Gastrocnemius medialis (tissue), 4 donors: ENCODE measurements around the gene EXD3. TPM values are rescaled to one million over a fixed set of nuclear protein-coding genes. Genes with fewer than 3 reads are reported as not detected.

Experiments used
- ATAC-seq, 2 donors: fragments of 150-250 bp; one replicate each; pipeline ENCODE4 v1.9.1; 2016
- DNase-seq, 2 donors: peaks; one replicate each; pipeline ENCODE4 v3.0.0-alpha.2; 2019
- H3K27ac ChIP-seq, 4 donors: fragments of 200-600 bp; sonication (generic); 1 replicate in 1 of 4; 2 replicates in 3 of 4; pipeline ENCODE4 v1.5.1; 2016 to 2018; ENCODE audit warnings: mild to moderate bottlenecking in 2 of 4, moderate library complexity in 1 of 4
- H3K27me3 ChIP-seq, 3 donors: fragments of 200-600 bp; sonication (generic) in 2 of 3; 1 replicate in 1 of 3; 2 replicates in 2 of 3; pipeline versions ENCODE4 v1.5.1 to v1.6.0; 2016 to 2019; ENCODE audit warnings: mild to moderate bottlenecking in 1 of 3, moderate library complexity in 1 of 3
- H3K36me3 ChIP-seq, 2 donors: fragments of 200-600 bp; sonication (generic) in 1 of 2; one replicate each; pipeline ENCODE4 v1.5.1; 2017 to 2018
- H3K4me1 ChIP-seq, 2 donors: fragments of 200-600 bp; sonication (generic) in 1 of 2; one replicate each; pipeline ENCODE4 v1.5.1; 2016 to 2017; ENCODE audit warnings: mild to moderate bottlenecking in 2 of 2
- H3K4me3 ChIP-seq, 4 donors: fragments of 200-600 bp; sonication (generic) in 3 of 4; 1 replicate in 1 of 4; 2 replicates in 3 of 4; pipeline ENCODE4 v1.5.1; 2016 to 2019; ENCODE audit warnings: mild to moderate bottlenecking in 2 of 4
- H3K9me3 ChIP-seq, 3 donors: fragments of 200-600 bp; sonication (generic) in 2 of 3; 1 replicate in 1 of 3; 2 replicates in 2 of 3; pipeline ENCODE4 v1.5.1; 2016 to 2019
- POLR2A ChIP-seq, 2 donors: fragments of 450-650 bp; IDR thresholded peaks; one replicate each; pipeline ENCODE4 v1.6.1; 2017; ENCODE audit warnings: antibody characterized with exemption in 2 of 2, mild to moderate bottlenecking in 2 of 2, moderate library complexity in 2 of 2
- in situ Hi-C, 4 donors: fragments of 200-750 bp; cut with MboI; loops; one replicate each; pipeline versions ENCODE4 v1.15.0 to v1.8.0; 2017; ENCODE audit warnings: low sequenced_read_pairs in 4 of 4
- intact Hi-C: fragments of 100-400 bp; cut with DNase I; formaldehyde crosslinking; loops from one replicate; pipeline ENCODE4 v1.15.1; 2023; ENCODE audit warnings: low total_unique reads
- total RNA-seq, 4 donors: library from RNA; depleted of rRNA; stranded (reverse); fragments of >200 nt; gene quantifications; one replicate each; pipeline versions ENCODE4 v1.1.0 to v1.2.3, GENCODE V29; 2016
- TF ChIP-seq, protein P1 (sequence below), 5 experiments: fragments of 450-650 bp in 3 of 5; fragments of 200-600 bp in 2 of 5; sonication (generic) in 2 of 5; IDR thresholded peaks in 4 of 5; conservative IDR thresholded peaks in 1 of 5; 1 replicate in 4 of 5; 2 replicates in 1 of 5; pipeline ENCODE4 v1.5.1; 2016 to 2019; ENCODE audit warnings: antibody characterized with exemption in 5 of 5, mild to moderate bottlenecking in 3 of 5, moderate library complexity in 3 of 5

Gene EXD3
- total RNA-seq, 4 donors from 2014 or later = 4.8 to 12.5 (median 6.4) TPM

DNA sequence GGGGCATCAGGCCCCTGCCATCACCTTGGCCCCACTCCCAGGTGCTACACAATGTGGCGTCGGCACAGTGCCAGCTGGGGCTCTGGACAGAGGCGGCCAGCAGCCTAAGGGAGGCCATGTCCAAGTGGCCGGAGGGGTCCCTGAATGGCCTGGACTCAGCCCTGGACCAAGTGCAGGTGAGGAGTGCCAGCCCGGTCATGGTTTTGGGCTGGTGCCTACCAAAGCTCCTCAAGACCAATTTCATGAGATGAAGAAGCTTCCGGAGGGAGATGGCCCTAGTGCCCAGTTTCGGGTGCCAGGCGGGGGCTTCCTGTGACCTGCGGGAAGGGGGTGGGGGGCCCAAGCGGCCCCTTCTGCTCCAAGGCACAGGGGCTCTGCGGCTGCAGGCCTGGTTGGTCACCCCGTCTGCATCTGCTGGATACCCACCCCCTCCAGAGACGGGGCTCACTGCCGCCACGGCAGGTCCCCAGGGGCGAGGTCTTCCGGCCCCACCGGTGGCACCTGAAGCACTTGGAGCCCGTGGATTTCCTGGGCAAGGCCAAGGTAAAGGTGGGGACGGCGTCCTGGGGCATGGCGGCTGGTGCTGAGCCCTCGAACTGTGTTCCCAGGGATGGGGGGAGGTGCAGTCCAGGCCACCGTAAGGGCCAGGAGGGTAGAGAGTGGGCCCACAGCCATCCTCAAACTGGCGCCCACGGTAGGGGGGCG, 6.0 kb upstream of the EXD3 start:
- no peak for ATAC-seq
- TF ChIP-seq, protein P1, sequence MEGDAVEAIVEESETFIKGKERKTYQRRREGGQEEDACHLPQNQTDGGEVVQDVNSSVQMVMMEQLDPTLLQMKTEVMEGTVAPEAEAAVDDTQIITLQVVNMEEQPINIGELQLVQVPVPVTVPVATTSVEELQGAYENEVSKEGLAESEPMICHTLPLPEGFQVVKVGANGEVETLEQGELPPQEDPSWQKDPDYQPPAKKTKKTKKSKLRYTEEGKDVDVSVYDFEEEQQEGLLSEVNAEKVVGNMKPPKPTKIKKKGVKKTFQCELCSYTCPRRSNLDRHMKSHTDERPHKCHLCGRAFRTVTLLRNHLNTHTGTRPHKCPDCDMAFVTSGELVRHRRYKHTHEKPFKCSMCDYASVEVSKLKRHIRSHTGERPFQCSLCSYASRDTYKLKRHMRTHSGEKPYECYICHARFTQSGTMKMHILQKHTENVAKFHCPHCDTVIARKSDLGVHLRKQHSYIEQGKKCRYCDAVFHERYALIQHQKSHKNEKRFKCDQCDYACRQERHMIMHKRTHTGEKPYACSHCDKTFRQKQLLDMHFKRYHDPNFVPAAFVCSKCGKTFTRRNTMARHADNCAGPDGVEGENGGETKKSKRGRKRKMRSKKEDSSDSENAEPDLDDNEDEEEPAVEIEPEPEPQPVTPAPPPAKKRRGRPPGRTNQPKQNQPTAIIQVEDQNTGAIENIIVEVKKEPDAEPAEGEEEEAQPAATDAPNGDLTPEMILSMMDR (IDR thresholded peaks at IDR 0.05 in 4 of 5, conservative IDR thresholded peaks at IDR 0.05 in 1 of 5) = no peak
- TF ChIP-seq POLR2A (IDR thresholded peaks at IDR 0.05) = no peak
- intact Hi-C loops (loop anchor here (10.0 kb wide), 1 partner anchor 944 kb away; the partner anchor contains the start of gene SEC16A), in situ Hi-C loops (no loop called here)
- Histone ChIP-seq H3K36me3 (no peaks in the 10 kb centered on the region), H3K27ac (no peak overlapping the region), H3K27me3 (peaks cover 0 to 3% (median 0%) of the 10 kb centered on the region in 3 donors), H3K4me1 (peaks cover 5 to 17% of the 10 kb centered on the region in 2 donors), H3K4me3 (no peak overlapping the region), H3K9me3 (no peaks in the 10 kb centered on the region)
- no peak for DNase-seq

DNA sequence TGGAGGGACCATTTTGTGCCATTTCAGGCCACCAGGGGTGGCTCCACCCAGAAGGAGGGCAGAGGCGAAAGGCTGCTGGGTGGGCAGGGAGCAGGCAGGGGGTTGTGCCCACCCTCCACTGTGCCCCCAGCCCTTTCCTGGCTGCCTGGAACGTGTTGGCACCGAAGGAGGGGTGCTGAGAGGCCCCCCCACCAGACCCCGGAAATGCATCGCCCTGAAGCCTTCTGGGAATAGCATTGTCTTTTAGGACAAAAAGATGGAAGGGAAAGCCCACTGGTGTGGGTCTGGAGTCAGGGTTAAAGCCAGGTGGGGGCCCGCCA, 5.3 kb upstream of the EXD3 start:
- intact Hi-C loops (loop anchor here (10.0 kb wide), 1 partner anchor 943 kb away; the partner anchor contains the start of gene SEC16A), in situ Hi-C loops (no loop called here)

DNA sequence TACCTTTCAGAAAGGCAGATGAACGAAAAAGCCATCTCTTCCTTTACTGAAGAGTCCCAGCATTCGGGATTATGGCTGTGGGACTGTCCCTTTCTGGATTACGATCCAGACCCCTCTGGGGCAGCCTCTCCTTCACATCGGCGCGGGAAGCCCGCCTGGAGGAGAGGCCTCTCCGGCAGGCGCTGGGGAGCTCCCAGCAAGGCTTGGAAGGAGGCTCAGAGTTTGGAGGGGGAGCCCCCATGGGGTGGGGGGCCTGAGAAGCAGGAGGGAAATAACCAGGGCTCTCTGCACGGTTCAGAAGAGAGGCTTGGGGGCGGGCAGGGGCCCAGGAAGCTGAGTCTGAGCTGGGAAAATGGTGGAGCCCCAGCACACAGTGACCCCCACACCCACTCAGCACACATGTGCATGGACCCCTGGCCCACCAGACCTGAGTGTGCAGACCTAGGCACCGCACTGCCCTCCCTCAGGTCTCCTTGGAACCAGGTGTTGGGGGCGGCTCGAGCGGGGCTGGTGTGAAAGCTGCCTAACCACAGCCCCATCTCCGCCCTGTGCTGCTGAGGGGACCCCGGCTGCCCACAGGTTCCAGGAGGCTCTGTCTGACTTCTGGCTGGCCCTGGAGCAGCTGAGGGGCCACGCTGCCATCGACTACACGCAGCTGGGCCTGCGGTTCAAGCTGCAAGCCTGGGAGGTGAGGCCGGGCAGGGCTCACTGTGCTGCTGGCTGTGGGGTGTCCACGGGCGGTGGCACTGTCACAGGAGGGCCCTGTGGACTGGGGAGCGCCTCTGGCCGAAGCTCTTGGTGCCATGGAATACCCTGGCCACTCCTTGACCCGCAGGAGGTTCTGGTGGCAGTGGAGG, 4.7 kb upstream of the EXD3 start:
- DNase-seq (no peak), ATAC-seq (no peak)
- in situ Hi-C loops = no loop called here
- no peaks in the 10 kb centered on the region for H3K36me3 ChIP-seq
- intact Hi-C loops = loop anchor here (10.0 kb wide), 1 partner anchor 943 kb away; the partner anchor contains the start of gene SEC16A
- H3K27me3 ChIP-seq = peaks cover 0 to 3% (median 0%) of the 10 kb centered on the region in 3 donors
- TF ChIP-seq, protein P1 (IDR thresholded peaks at IDR 0.05 in 4 of 5, conservative IDR thresholded peaks at IDR 0.05 in 1 of 5) = no peak
- TF ChIP-seq POLR2A (IDR thresholded peaks at IDR 0.05) = no peak
- no peaks in the 10 kb centered on the region for H3K9me3 ChIP-seq
- peaks cover 5 to 19% of the 10 kb centered on the region in 2 donors for H3K4me1 ChIP-seq
- no peak overlapping the region for H3K27ac ChIP-seq
- H3K4me3 ChIP-seq = no peak overlapping the region

More for the DNA sequence above, 5.3 kb upstream of the EXD3 start:
- no peaks in the 10 kb centered on the region for H3K9me3 ChIP-seq
- H3K4me1 ChIP-seq = peaks cover 5 to 19% of the 10 kb centered on the region in 2 donors
- no peak overlapping the region for H3K27ac ChIP-seq
- DNase-seq (no peak), ATAC-seq (no peak)
- H3K36me3 ChIP-seq = no peaks in the 10 kb centered on the region
- peaks cover 0 to 3% (median 0%) of the 10 kb centered on the region in 3 donors for H3K27me3 ChIP-seq
- H3K4me3 ChIP-seq = no peak overlapping the region
- TF ChIP-seq POLR2A (IDR thresholded peaks at IDR 0.05) = no peak
- TF ChIP-seq, protein P1 (IDR thresholded peaks at IDR 0.05 in 4 of 5, conservative IDR thresholded peaks at IDR 0.05 in 1 of 5) = no peak

DNA sequence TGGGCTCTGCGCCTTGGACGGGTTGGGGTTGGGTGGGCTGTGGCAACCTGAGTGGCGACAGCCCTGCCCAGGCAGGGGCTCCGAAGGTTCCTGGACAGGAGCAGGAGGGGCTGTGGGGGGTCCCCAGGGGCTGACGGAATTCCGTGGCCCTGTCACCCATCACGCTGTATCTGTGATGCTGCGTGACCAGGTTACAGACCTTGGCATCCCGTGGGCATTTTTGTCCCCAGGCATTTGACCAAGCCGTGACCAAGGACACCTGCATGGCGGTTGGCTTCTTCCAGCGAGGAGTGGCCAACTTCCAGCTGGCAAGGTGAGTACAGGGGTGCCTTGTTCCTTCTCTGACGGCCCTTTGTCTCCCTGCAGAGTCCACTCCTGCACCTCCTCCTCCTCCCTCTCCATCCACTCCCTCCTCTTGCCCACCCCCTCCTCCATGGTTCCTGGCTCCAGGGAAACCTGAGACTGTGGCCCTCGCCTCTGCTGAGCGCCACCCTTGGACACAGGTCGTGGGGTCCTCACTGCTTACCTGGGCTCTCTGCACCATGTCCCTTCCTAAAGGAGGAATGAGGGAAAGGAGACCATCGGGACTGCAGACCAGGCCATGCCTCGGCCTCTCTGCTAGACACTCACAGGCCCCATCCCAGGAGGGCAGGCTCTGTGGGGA, 3.2 kb upstream of the EXD3 start:
- TF ChIP-seq POLR2A (IDR thresholded peaks at IDR 0.05) = no peak
- TF ChIP-seq, protein P1 (IDR thresholded peaks at IDR 0.05 in 4 of 5, conservative IDR thresholded peaks at IDR 0.05 in 1 of 5) = no peak
- ATAC-seq (no peak), DNase-seq (no peak)
- H3K27me3 ChIP-seq = peaks cover 0 to 3% (median 0%) of the 10 kb centered on the region in 3 donors
- H3K4me1 ChIP-seq = peaks cover 14 to 29% of the 10 kb centered on the region in 2 donors
- H3K4me3 ChIP-seq = no peak overlapping the region
- intact Hi-C loops (loop anchor here (10.0 kb wide), 1 partner anchor 941 kb away; the partner anchor contains the start of gene SEC16A), in situ Hi-C loops (no loop called here)
- H3K36me3 ChIP-seq = no peaks in the 10 kb centered on the region
- H3K9me3 ChIP-seq = no peaks in the 10 kb centered on the region
- H3K27ac ChIP-seq = peak overlapping the region in 2 of 4 donors; percentile 53 to 75
